IMR-90 (cell line): Measurements from ENCODE around the gene ZNF618. TPM values are rescaled to one million over a fixed set of nuclear protein-coding genes. Genes with fewer than 3 reads are reported as not detected.

Experiments
- ATAC-seq: fragments of 200-7000 bp; cut with Tn5 transposase; 2 replicates; pipeline ENCODE4 v1.9.1; 2020; ENCODE audit warnings: low read depth, mild to moderate bottlenecking, moderate library complexity
- BruUV-seq: library from RNA; stranded (reverse); fragments of 400-500 nt; replicated peaks from 2 replicates; lab custom pipeline; 2021; lab: Mats Ljungman, UMichigan
- CTCF ChIA-PET: fragments of 300-600 bp; formaldehyde crosslinking; extraction: SDS; loops from one replicate; lab custom pipeline; 2021; ENCODE audit warnings: antibody characterized with exemption; lab: Yijun Ruan, JAX
- POLR2A ChIA-PET: fragments of 300-600 bp; sonication (Branson Sonifier 250); formaldehyde crosslinking; loops from one replicate; lab custom pipeline; 2022; ENCODE audit warnings: antibody characterized with exemption; ENCODE audit not compliant: unreplicated experiment; lab: Charles Lee
- DNase-seq: peaks from one replicate; pipeline ENCODE4 v3.0.0; 2013
- H2AFZ ChIP-seq: replicated peaks from 2 replicates; pipeline ENCODE3; 2013; ENCODE audit warnings: low read length, mild to moderate bottlenecking; ENCODE audit not compliant: poor library complexity
- H2AK5ac ChIP-seq: 2 replicates; pipeline ENCODE4 v1.6.1; 2013; ENCODE audit warnings: low read depth, low read length, inconsistent platforms
- H2AK9ac ChIP-seq: replicated peaks from 2 replicates; pipeline ENCODE3; 2013; ENCODE audit warnings: mild to moderate bottlenecking, low read depth, low read length, moderate library complexity; ENCODE audit not compliant: poor library complexity
- H2BK120ac ChIP-seq: 2 replicates; pipeline ENCODE4 v1.6.1; 2013; ENCODE audit warnings: low read depth, low read length, inconsistent platforms
- H2BK15ac ChIP-seq: 3 replicates; pipeline ENCODE4 v1.6.1; 2013; ENCODE audit warnings: low read depth, low read length, inconsistent platforms
- H2BK20ac ChIP-seq: 2 replicates; pipeline ENCODE4 v1.6.1; 2013; ENCODE audit warnings: low read depth, mild to moderate bottlenecking, inconsistent platforms, low read length, moderate library complexity
- H2BK5ac ChIP-seq: 2 replicates; pipeline ENCODE4 v1.6.1; 2013; ENCODE audit warnings: mild to moderate bottlenecking, low read depth, low read length, inconsistent platforms; ENCODE audit not compliant: poor library complexity, severe bottlenecking
- H3K14ac ChIP-seq: replicated peaks from 2 replicates; pipeline ENCODE4 v1.6.1; 2013; ENCODE audit warnings: low read depth, low read length, inconsistent platforms
- H3K18ac ChIP-seq: 2 replicates; pipeline ENCODE4 v1.6.1; 2013; ENCODE audit warnings: low read depth, low read length, control low read depth
- H3K23ac ChIP-seq: 2 replicates; pipeline ENCODE4 v1.6.1; 2013; ENCODE audit warnings: low read depth, low read length, inconsistent platforms
- H3K27ac ChIP-seq: 2 replicates; pipeline ENCODE4 v1.5.1; 2013; ENCODE audit warnings: mild to moderate bottlenecking, control low read depth, low read length; ENCODE audit not compliant: insufficient read depth
- H3K27me3 ChIP-seq: 2 replicates; pipeline ENCODE4 v1.6.1; 2013; ENCODE audit warnings: low read length; ENCODE audit not compliant: control insufficient read depth, insufficient read depth
- H3K36me3 ChIP-seq: 2 replicates; pipeline ENCODE4 v1.6.1; 2013; ENCODE audit warnings: low read length, mixed read lengths; ENCODE audit not compliant: control insufficient read depth, insufficient read depth
- H3K4ac ChIP-seq: 2 replicates; pipeline ENCODE4 v1.6.1; 2013; ENCODE audit warnings: low read depth, low read length, inconsistent platforms
- H3K4me1 ChIP-seq: 2 replicates; pipeline ENCODE4 v1.6.1; 2013; ENCODE audit warnings: low read length, mixed read lengths; ENCODE audit not compliant: control insufficient read depth, insufficient read depth
- H3K4me2 ChIP-seq: 2 replicates; pipeline ENCODE4 v1.6.1; 2013; ENCODE audit warnings: low read depth, mild to moderate bottlenecking, control low read depth, low read length, moderate library complexity
- H3K4me3 ChIP-seq: 2 replicates; pipeline ENCODE4 v1.5.1; 2013; ENCODE audit warnings: low read depth, mild to moderate bottlenecking, control low read depth, low read length, moderate library complexity; ENCODE audit not compliant: insufficient read depth
- H3K56ac ChIP-seq: 2 replicates; pipeline ENCODE4 v1.6.1; 2013; ENCODE audit warnings: low read length, inconsistent platforms; ENCODE audit not compliant: insufficient read depth; ENCODE audit errors: extremely low read depth
- H3K79me1 ChIP-seq, 2 experiments: 2 replicates each; pipeline ENCODE4 v1.6.1; 2013; ENCODE audit warnings: low read length in 2 of 2, inconsistent platforms in 1 of 2, low read depth in 1 of 2
- H3K9ac ChIP-seq: 2 replicates; pipeline ENCODE4 v1.6.1; 2013; ENCODE audit warnings: low read depth, low read length, control low read depth
- H3K9me1 ChIP-seq: 2 replicates; pipeline ENCODE4 v1.6.1; 2013; ENCODE audit warnings: low read length, inconsistent platforms; ENCODE audit not compliant: insufficient read depth
- H3K9me3 ChIP-seq: 2 replicates; pipeline ENCODE4 v1.6.1; 2013; ENCODE audit warnings: low read length; ENCODE audit not compliant: control insufficient read depth, insufficient read depth
- H4K20me1 ChIP-seq: 2 replicates; pipeline ENCODE4 v1.6.1; 2013; ENCODE audit warnings: low read length, inconsistent platforms; ENCODE audit not compliant: insufficient read depth
- H4K5ac ChIP-seq: 2 replicates; pipeline ENCODE4 v1.6.1; 2013; ENCODE audit warnings: mild to moderate bottlenecking, low read depth, low read length, control low read depth
- H4K8ac ChIP-seq, 2 experiments: 2 replicates each; pipeline ENCODE4 v1.6.1; 2013; ENCODE audit warnings: low read depth in 2 of 2, low read length in 2 of 2, control low read depth in 1 of 2, inconsistent platforms in 1 of 2
- H4K91ac ChIP-seq: 2 replicates; pipeline ENCODE4 v1.6.1; 2013; ENCODE audit warnings: low read depth, low read length, inconsistent platforms; ENCODE audit not compliant: insufficient read depth
- CTCF ChIP-seq: conservative IDR thresholded peaks from 2 replicates; pipeline ENCODE4 v1.5.1; 2012; ENCODE audit warnings: mild to moderate bottlenecking, low read depth, low read length, improper control_type of control experiment
- ELK1 ChIP-seq: fragments of 150-350 bp; IDR thresholded peaks from 2 replicates; pipeline ENCODE4 v1.6.1; 2016; ENCODE audit warnings: low read depth, mild to moderate bottlenecking, low read length, moderate library complexity, borderline replicate concordance
- FOS ChIP-seq: fragments of 150-350 bp; IDR thresholded peaks from 2 replicates; pipeline ENCODE4 v1.6.1; 2016; ENCODE audit warnings: low read depth, low read length
- MXI1 ChIP-seq: IDR thresholded peaks from 2 replicates; pipeline ENCODE4 v1.6.1; 2012; ENCODE audit warnings: low read depth, mild to moderate bottlenecking, low read length, moderate library complexity, borderline replicate concordance
- NFE2L2 ChIP-seq: fragments of 150-350 bp; IDR thresholded peaks from 2 replicates; pipeline ENCODE4 v1.6.1; 2016; ENCODE audit warnings: low read depth, mild to moderate bottlenecking, low read length
- SMC3 ChIP-seq: fragments of 150-350 bp; IDR thresholded peaks from 2 replicates; pipeline ENCODE4 v1.6.1; 2016; ENCODE audit warnings: low read depth, mild to moderate bottlenecking, antibody characterized with exemption, low read length, moderate library complexity
- WGBS, 2 experiments: methylation state at CpG; one replicate each; pipeline versions ENCODE4 v1.1.5 to v1.1.7; 2013; ENCODE audit warnings: missing lambda C conversion rate in 2 of 2; ENCODE audit not compliant: insufficient read length in 1 of 2; ENCODE audit errors: extremely low coverage in 2 of 2; 5-methylcytosine and 5-hydroxymethylcytosine counted together
- dilution Hi-C: fragments of 300-500 bp; cut with HindIII; formaldehyde crosslinking; loops from one replicate; pipeline ENCODE4 v1.14.3; 2018; ENCODE audit warnings: low sequenced_read_pairs; ENCODE audit not compliant: unreplicated experiment
- in situ Hi-C: fragments of 300-500 bp; cut with MboI; formaldehyde crosslinking; loops from 3 replicates; pipeline ENCODE4 v1.14.3; 2019; ENCODE audit warnings: low sequenced_read_pairs, inconsistent platforms, mixed read lengths
- intact Hi-C: fragments of 100-400 bp; cut with micrococcal nuclease; formaldehyde crosslinking; loops from 2 replicates; pipeline ENCODE4 v1.10.0; 2022
- polyA plus RNA-seq, 3 experiments: library from polyadenylated mRNA; depleted of rRNA; stranded (reverse); fragments of >200 nt; gene quantifications; 2 replicates each; pipeline ENCODE4 v1.2.3, GENCODE V29; 2012; ENCODE audit warnings: low replicate concordance in 1 of 3
- total RNA-seq: library from RNA; depleted of rRNA; stranded (reverse); fragments of >200 nt; gene quantifications from 2 replicates; pipeline ENCODE4 v1.2.3, GENCODE V29; 2012
- TF ChIP-seq, protein P1 (sequence below): fragments of 150-350 bp; IDR thresholded peaks from 2 replicates; pipeline ENCODE4 v1.6.1; 2017; ENCODE audit warnings: mild to moderate bottlenecking, antibody characterized with exemption, low read length, low read depth

The ZNF618 gene
- total and polyA plus RNA-seq, 2 of the 4 experiments (the other 2 are of a cell fraction) = 8.2 to 9.4 TPM

- ATAC-seq (no peak), DNase-seq (no peak)
- Histone ChIP-seq H3K4me1 (peaks cover 2% of the 10 kb centered on the region), H3K36me3 (peaks cover 29% of the 10 kb centered on the region), H3K9me3 (no peaks in the 10 kb centered on the region), H2BK20ac (no peak overlapping the region), H4K91ac (no peak overlapping the region), H2AFZ (no peak overlapping the region), H3K9ac (no peak overlapping the region), H3K23ac (no peak overlapping the region), H3K4me2 (no peak overlapping the region), H3K18ac (no peak overlapping the region), H2BK15ac (no peak overlapping the region), H3K4ac (no peak overlapping the region), H3K14ac (no peak overlapping the region), H3K56ac (no peak overlapping the region), H3K4me3 (no peak overlapping the region), H4K8ac (no peak overlapping the region), H2BK5ac (no peak overlapping the region), H4K20me1 (peaks cover 15% of the 10 kb centered on the region), H3K27me3 (no peaks in the 10 kb centered on the region), H4K5ac (no peak overlapping the region), H3K9me1 (peaks cover 31% of the 10 kb centered on the region), H3K79me1 (peaks cover 21 to 80% of the 10 kb centered on the region in 2 experiments), H3K27ac (no peak overlapping the region), H2AK5ac (no peak overlapping the region), H2AK9ac (no peak overlapping the region), H2BK120ac (no peak overlapping the region)
- CTCF ChIA-PET = no interaction called here
- in situ Hi-C loops = no loop called here
- TF ChIP-seq ELK1 = no peak
- no peak for TF ChIP-seq FOS
- TF ChIP-seq SMC3 = no peak
- TF ChIP-seq NFE2L2 = no peak
- TF ChIP-seq MXI1 = no peak
- TF ChIP-seq CTCF = no peak
- TF ChIP-seq, protein P1, sequence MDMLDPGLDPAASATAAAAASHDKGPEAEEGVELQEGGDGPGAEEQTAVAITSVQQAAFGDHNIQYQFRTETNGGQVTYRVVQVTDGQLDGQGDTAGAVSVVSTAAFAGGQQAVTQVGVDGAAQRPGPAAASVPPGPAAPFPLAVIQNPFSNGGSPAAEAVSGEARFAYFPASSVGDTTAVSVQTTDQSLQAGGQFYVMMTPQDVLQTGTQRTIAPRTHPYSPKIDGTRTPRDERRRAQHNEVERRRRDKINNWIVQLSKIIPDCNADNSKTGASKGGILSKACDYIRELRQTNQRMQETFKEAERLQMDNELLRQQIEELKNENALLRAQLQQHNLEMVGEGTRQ = no peak
- no TSS peak for BruUV-seq
- POLR2A ChIA-PET = no interaction called here
- dilution Hi-C loops = no loop called here
- intact Hi-C loops = no loop called here
- 100% methylated on average over 1 of the region's 10 CpGs; no CpG with 5 or more reads in 1 of the 2 experiments for WGBS, 2 experiments
Measured at GRCh38 chr9:113984639-113985380, 108.7 kb downstream of the ZNF618 start.
